HepG2 (cell line): ENCODE measurements around the gene STK4. TPM values are rescaled to one million over a fixed set of nuclear protein-coding genes. Genes with fewer than 3 reads are reported as not detected.

Source experiments
- ATAC-seq: fragments of 200-7000 bp; cut with Tn5 transposase; 3 replicates; pipeline ENCODE4 v1.9.1; 2020; ENCODE audit warnings: mild to moderate bottlenecking, moderate library complexity
- BruUV-seq: library from RNA; stranded (reverse); fragments of 400-500 nt; replicated peaks from 2 replicates; lab custom pipeline; 2021; lab: Mats Ljungman, UMichigan
- CTCF ChIA-PET: fragments of 300-600 bp; formaldehyde crosslinking; extraction: SDS; loops from one replicate; lab custom pipeline; 2021; ENCODE audit warnings: low total read pairs, inconsistent platforms, low intra/inter-chr PET ratio; lab: Yijun Ruan, JAX
- POLR2A ChIA-PET: fragments of 350-600 bp; sonication (Branson Sonifier 250); formaldehyde crosslinking; loops from one replicate; lab custom pipeline; 2020; ENCODE audit warnings: antibody characterized with exemption, inconsistent platforms; lab: Yijun Ruan, JAX
- DNase-seq: peaks from one replicate; pipeline ENCODE4 v3.0.0-alpha.2; 2015; ENCODE audit warnings: low spot score
- FAIRE-seq: peaks from 3 replicates; lab custom pipeline; 2011; peaks lifted over from hg19 to GRCh38; lab: Jason Lieb, UNC
- H2AFZ ChIP-seq: one replicate; pipeline ENCODE4 v1.6.1; 2011; ENCODE audit warnings: low read length, inconsistent platforms
- H3K27ac ChIP-seq: fragments of 300-600 bp; 3 replicates; pipeline ENCODE4 v1.8.0; 2011; ENCODE audit warnings: mixed run types, mild to moderate bottlenecking, mixed read lengths, low read length, inconsistent platforms; ENCODE audit not compliant: insufficient read depth; ENCODE audit errors: extremely low read length
- H3K27me3 ChIP-seq, 2 experiments: fragments of 200-600 bp in 1 of 2; 2 replicates in 1 of 2; 3 replicates in 1 of 2; pipeline versions ENCODE4 v1.6.0 to v1.8.0; 2011; ENCODE audit warnings: low read length in 2 of 2, mild to moderate bottlenecking in 2 of 2, moderate library complexity in 2 of 2, inconsistent platforms in 1 of 2; ENCODE audit not compliant: insufficient read depth in 2 of 2, control insufficient read depth in 1 of 2
- H3K36me3 ChIP-seq, 2 experiments: fragments of 200-600 bp in 1 of 2; replicated peaks in 1 of 2; 2 replicates in 1 of 2; 3 replicates in 1 of 2; pipeline versions ENCODE4 v1.5.1 to v1.8.0; 2011; ENCODE audit warnings: low read length in 2 of 2, inconsistent platforms in 1 of 2; ENCODE audit not compliant: insufficient read depth in 2 of 2, control insufficient read depth in 1 of 2
- H3K4me1 ChIP-seq: 2 replicates; pipeline ENCODE4 v1.5.1; 2012; ENCODE audit warnings: low read length, inconsistent platforms; ENCODE audit not compliant: insufficient read depth
- H3K4me2 ChIP-seq: 2 replicates; pipeline ENCODE4 v1.6.0; 2011; ENCODE audit warnings: low read depth, low read length, inconsistent platforms
- H3K4me3 ChIP-seq, 3 experiments: fragments of 200-600 bp in 1 of 3; sonication (generic), shearing (Covaris generic) in 1 of 3; replicated peaks in 1 of 3; 2 replicates each; pipeline ENCODE4 v1.5.1; 2011 to 2016; ENCODE audit warnings: low read length in 3 of 3, inconsistent platforms in 2 of 3, low read depth in 2 of 3, mild to moderate bottlenecking in 2 of 3, control low read depth in 1 of 3, mixed read lengths in 1 of 3; ENCODE audit not compliant: insufficient read depth in 1 of 3
- H3K79me2 ChIP-seq: one replicate; pipeline ENCODE4 v1.6.1; 2011; ENCODE audit warnings: low read length, inconsistent platforms; ENCODE audit not compliant: insufficient read depth
- H3K9ac ChIP-seq: 2 replicates; pipeline ENCODE4 v1.6.0; 2011; ENCODE audit warnings: mild to moderate bottlenecking, low read depth, low read length, inconsistent platforms; ENCODE audit not compliant: insufficient read depth
- H3K9me3 ChIP-seq: 2 replicates; pipeline ENCODE4 v1.5.1; 2012; ENCODE audit warnings: mild to moderate bottlenecking, low read length
- H4K20me1 ChIP-seq: 2 replicates; pipeline ENCODE4 v1.6.0; 2011; ENCODE audit warnings: inconsistent platforms, mild to moderate bottlenecking, low read length, moderate library complexity; ENCODE audit not compliant: insufficient read depth
- AKAP8 ChIP-seq: sonication (generic); formaldehyde crosslinking; IDR thresholded peaks from 2 replicates; pipeline ENCODE4 v1.5.1; 2020; ENCODE audit warnings: mild to moderate bottlenecking, missing genetic modification reagents
- RFX3 ChIP-seq: IDR thresholded peaks from 2 replicates; pipeline ENCODE4 v1.6.1; 2016; ENCODE audit warnings: missing biosample characterization, missing genetic modification reagents
- ZNF318 ChIP-seq: sonication (generic); formaldehyde crosslinking; IDR thresholded peaks from 2 replicates; pipeline ENCODE4 v1.4.0; 2020; ENCODE audit warnings: mild to moderate bottlenecking, missing genetic modification reagents
- ZNF687 ChIP-seq: sonication (generic); formaldehyde crosslinking; IDR thresholded peaks from 2 replicates; pipeline ENCODE4 v1.5.1; 2020; ENCODE audit warnings: mild to moderate bottlenecking, missing genetic modification reagents, moderate library complexity
- WGBS: methylation state at CpG from one replicate; pipeline ENCODE4 v1.1.6; 2017; ENCODE audit warnings: low lambda C conversion rate; 5-methylcytosine and 5-hydroxymethylcytosine counted together
- in situ Hi-C: cut with HindIII; loops from 2 replicates; pipeline ENCODE4 v1.10.0; 2017; ENCODE audit warnings: low pct_unique_long_range_greater_than_20kb; ENCODE audit not compliant: extremely low pct_ligation_motif_present
- intact Hi-C: fragments of 100-400 bp; cut with micrococcal nuclease; formaldehyde crosslinking; loops from one replicate; pipeline ENCODE4 v1.10.0; 2022; ENCODE audit not compliant: unreplicated experiment
- polyA plus RNA-seq, 8 experiments: library from polyadenylated mRNA; depleted of rRNA in 3 of 8; stranded (reverse) in 7 of 8; unstranded in 1 of 8; fragments of >200 nt; fragmentation: Illumina TruSeq in 4 of 8; extraction: Trizol in 4 of 8; gene quantifications; 2 replicates each; pipeline versions ENCODE4 v1.2.1 to v1.2.3, GENCODE V29; 2011 to 2016; ENCODE audit warnings: low read depth in 4 of 8, missing spikeins in 1 of 8, mixed read lengths in 1 of 8; ENCODE audit not compliant: insufficient read depth in 1 of 8
- total RNA-seq, 5 experiments: library from RNA; depleted of rRNA; stranded (reverse); fragments of >200 nt; fragmentation: Illumina TruSeq; extraction: Trizol; gene quantifications; 2 replicates each; pipeline ENCODE4 v1.2.3, GENCODE V29; 2016; ENCODE audit warnings: low read depth in 1 of 5

The STK4 gene
- total and polyA plus RNA-seq, 2 of the 13 experiments (the other 11 are each of a cell fraction or from before 2014, with no cell fraction given): 25.6 to 38.3 TPM

- no peak for ATAC-seq
- H3K79me2 ChIP-seq: no peaks in the 10 kb centered on the region
- no peaks in the 10 kb centered on the region for H4K20me1 ChIP-seq
- H3K4me3 ChIP-seq: no peak overlapping the region
- H3K4me1 ChIP-seq: no peaks in the 10 kb centered on the region
- H3K9me3 ChIP-seq: no peaks in the 10 kb centered on the region
- peaks cover 13 to 28% of the 10 kb centered on the region in 2 experiments for H3K36me3 ChIP-seq
- in situ Hi-C loops (no loop called here), intact Hi-C loops (no loop called here)
- no peaks in the 10 kb centered on the region for H3K27me3 ChIP-seq
- BruUV-seq: no TSS peak
- DNase-seq: no peak
- FAIRE-seq: no peak
- no peak overlapping the region for H3K4me2 ChIP-seq
- POLR2A ChIA-PET: no interaction called here
- no peak overlapping the region for H3K9ac ChIP-seq
- 85% methylated on average over 8 of the region's 8 CpGs for WGBS
- CTCF ChIA-PET: no interaction called here
- no peak overlapping the region for H3K27ac ChIP-seq
- H2AFZ ChIP-seq: no peak overlapping the region
- TF ChIP-seq ZNF318: no peak
- TF ChIP-seq RFX3 (CRISPR knock-in tag): no peak
- TF ChIP-seq AKAP8 (CRISPR knock-in tag): no peak
- no peak for TF ChIP-seq ZNF687 (CRISPR knock-in tag)
Measured at GRCh38 chr20:45053430-45054351, 87.4 kb downstream of the STK4 start.
